CD4-positive, alpha-beta T cell (primary cell): ENCODE data around the gene GPS2. TPM values are rescaled to one million over a fixed set of nuclear protein-coding genes. Genes with fewer than 3 reads are reported as not detected.

Experiments
- ATAC-seq: fragments of 200-7000 bp; cut with Tn5 transposase; one replicate; pipeline ENCODE4 v1.10.0; 2022; ENCODE audit warnings: mild to moderate bottlenecking; ENCODE audit not compliant: poor library complexity
- CTCF ChIA-PET: fragments of 350-600 bp; sonication (Branson Sonifier 250); formaldehyde crosslinking; loops from one replicate; lab custom pipeline; 2021; ENCODE audit warnings: antibody characterized with exemption, inconsistent platforms; lab: Charles Lee
- POLR2A ChIA-PET: fragments of 350-600 bp; sonication (Branson Sonifier 250); formaldehyde crosslinking; loops from one replicate; lab custom pipeline; 2021; ENCODE audit warnings: antibody characterized with exemption, inconsistent platforms; lab: Charles Lee
- DNase-seq, 14 experiments: peaks; one replicate each; pipeline ENCODE4 v3.0.0-alpha.2; 2013 to 2020; ENCODE audit warnings: mixed read lengths in 2 of 14
- H3K27ac ChIP-seq, 2 donors: one replicate each; pipeline versions ENCODE4 v1.5.1 to v1.7.0; 2013; ENCODE audit warnings: low read length in 2 of 2, low read depth in 1 of 2, mild to moderate bottlenecking in 1 of 2
- H3K27me3 ChIP-seq, 2 experiments: 1 replicate in 1 of 2; 2 replicates in 1 of 2; pipeline versions ENCODE4 v1.6.1 to v1.7.0; 2013; ENCODE audit warnings: low read length in 2 of 2, control low read depth in 1 of 2, mild to moderate bottlenecking in 1 of 2, moderate library complexity in 1 of 2; ENCODE audit not compliant: insufficient read depth in 2 of 2, control insufficient read depth in 1 of 2
- H3K36me3 ChIP-seq: one replicate; pipeline ENCODE4 v1.6.1; 2013; ENCODE audit warnings: low read length, control low read depth; ENCODE audit not compliant: insufficient read depth
- H3K4me1 ChIP-seq: one replicate; pipeline ENCODE4 v1.6.1; 2013; ENCODE audit warnings: low read length, control low read depth; ENCODE audit not compliant: insufficient read depth
- H3K4me3 ChIP-seq: one replicate; pipeline ENCODE4 v1.5.1; 2013; ENCODE audit warnings: mild to moderate bottlenecking, low read length, moderate library complexity
- H3K9me3 ChIP-seq, 2 experiments: 1 replicate in 1 of 2; 2 replicates in 1 of 2; pipeline versions ENCODE4 v1.6.1 to v1.7.0; 2013; ENCODE audit warnings: low read length in 2 of 2, mild to moderate bottlenecking in 2 of 2, control low read depth in 1 of 2, moderate library complexity in 1 of 2; ENCODE audit not compliant: control insufficient read depth in 1 of 2, insufficient read depth in 1 of 2
- H3K27ac Mint-ChIP-seq: one replicate; pipeline ENCODE4 v1.8.0; 2020; ENCODE audit warnings: mixed read lengths
- H3K27me3 Mint-ChIP-seq: one replicate; pipeline ENCODE4 v1.8.0; 2021; ENCODE audit warnings: mixed read lengths
- H3K36me3 Mint-ChIP-seq: one replicate; pipeline ENCODE4 v1.8.0; 2021; ENCODE audit warnings: low read depth, mixed read lengths
- H3K4me1 Mint-ChIP-seq: one replicate; pipeline ENCODE4 v1.8.0; 2021; ENCODE audit warnings: low read depth, mixed read lengths
- H3K4me3 Mint-ChIP-seq: one replicate; pipeline ENCODE4 v1.8.0; 2020; ENCODE audit warnings: mild to moderate bottlenecking, mixed read lengths
- H3K9me3 Mint-ChIP-seq: one replicate; pipeline ENCODE4 v1.8.0; 2020; ENCODE audit warnings: mixed read lengths
- CTCF ChIP-seq: fragments of 200-600 bp; IDR thresholded peaks from one replicate; pipeline ENCODE4 v1.8.0; 2022; ENCODE audit warnings: antibody characterized with exemption, mild to moderate bottlenecking
- intact Hi-C, 2 experiments: fragments of 100-400 bp; cut with DNase I in 1 of 2; cut with micrococcal nuclease in 1 of 2; formaldehyde crosslinking; loops; one replicate each; pipeline versions ENCODE4 v1.15.1 to v1.9.0; 2023 to 2025; cut with DNase I, micrococcal nuclease
- total RNA-seq, 174 experiments: library from RNA in 2 of 174; stranded (reverse) in 2 of 174; gene quantifications; one replicate each; pipeline ENCODE4 v1.2.3 and lab custom pipeline; 2021 to 2026

Gene GPS2
- total RNA-seq, 2 experiments from 2014 or later: 122 to 140 TPM

- H3K4me3 Mint-ChIP-seq: no peak overlapping the region
- peaks cover 81% of the 10 kb centered on the region for H3K36me3 Mint-ChIP-seq
- Histone ChIP-seq H3K27me3 (no peaks in the 10 kb centered on the region), H3K4me3 (no peak overlapping the region), H3K4me1 (peaks cover 45% of the 10 kb centered on the region), H3K9me3 (no peaks in the 10 kb centered on the region), H3K36me3 (peaks cover 84% of the 10 kb centered on the region), H3K27ac (no peak overlapping the region)
- CTCF ChIA-PET: no interaction called here
- H3K4me1 Mint-ChIP-seq: peaks cover 29% of the 10 kb centered on the region
- H3K27me3 Mint-ChIP-seq: no peaks in the 10 kb centered on the region
- ATAC-seq (no peak), DNase-seq (no peak)
- peak overlapping the region; percentile 36 for H3K27ac Mint-ChIP-seq
- intact Hi-C loops: loop anchor here (1.0 to 2.0 kb wide), 2 partner anchors 22 to 67 kb away; no protein-coding TSS in a partner anchor
- TF ChIP-seq CTCF: no peak
- POLR2A ChIA-PET: interaction anchor here (1.1 to 5.6 kb wide), 3 partner anchors 10 to 18 kb away, joined by 3 to 96 read pairs (median 21); partner anchors contain the start of genes ACAP1 and NEURL4
- no peaks in the 10 kb centered on the region for H3K9me3 Mint-ChIP-seq
These were observed 31.8 kb upstream of the GPS2 start for GRCh38 chr17:7346761-7347614.

DNA sequence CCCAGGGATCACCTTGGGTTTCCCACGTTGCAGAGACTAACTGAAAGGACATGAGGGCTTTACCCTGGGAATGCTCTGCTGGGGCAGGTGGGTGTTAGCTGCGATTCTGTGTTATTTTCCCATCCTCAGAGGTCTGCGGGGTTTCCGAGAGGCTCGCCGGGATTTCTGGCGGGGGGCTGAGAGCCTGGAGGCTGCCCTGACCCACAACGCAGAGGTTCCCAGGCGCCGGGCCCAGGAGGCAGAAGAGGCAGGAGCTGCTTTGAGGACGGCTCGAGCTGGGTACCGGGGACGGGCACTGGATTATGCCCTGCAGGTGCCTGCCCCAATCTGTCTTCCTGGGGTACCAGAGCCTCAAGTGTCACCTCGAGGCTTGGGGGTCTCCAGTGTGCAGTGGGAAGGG lies 28.1 kb upstream of the GPS2 start:
- ChIA-PET CTCF (interaction anchor here (1.2 kb wide), 1 partner anchor 94 kb away, joined by 3 read pairs; no protein-coding TSS in a partner anchor), POLR2A (interaction anchor here (4.3 kb wide), 1 partner anchor 14 kb away, joined by 21 read pairs; the partner anchor contains the start of gene NEURL4)
- H3K27me3 Mint-ChIP-seq: no peaks in the 10 kb centered on the region
- no peak overlapping the region for H3K4me3 ChIP-seq
- peak overlapping the region in 1 of 2 donors; percentile 10 for H3K27ac ChIP-seq
- peaks cover 98% of the 10 kb centered on the region for H3K36me3 ChIP-seq
- no peaks in the 10 kb centered on the region for H3K27me3 ChIP-seq
- intact Hi-C loops: no loop called here
- peaks cover 84% of the 10 kb centered on the region for H3K36me3 Mint-ChIP-seq
- no peak for ATAC-seq
- no peaks in the 10 kb centered on the region for H3K9me3 ChIP-seq
- TF ChIP-seq CTCF: no peak
- H3K4me3 Mint-ChIP-seq: no peak overlapping the region
- H3K9me3 Mint-ChIP-seq: no peaks in the 10 kb centered on the region
- peaks cover 17% of the 10 kb centered on the region for H3K4me1 Mint-ChIP-seq
- DNase-seq: no peak
- no peak overlapping the region for H3K27ac Mint-ChIP-seq
- H3K4me1 ChIP-seq: peaks cover 50% of the 10 kb centered on the region

- Histone ChIP-seq H3K4me1 (peaks cover 63% of the 10 kb centered on the region), H3K27ac (no peak overlapping the region), H3K9me3 (no peaks in the 10 kb centered on the region), H3K4me3 (no peak overlapping the region), H3K27me3 (no peaks in the 10 kb centered on the region), H3K36me3 (peaks cover 89% of the 10 kb centered on the region)
- ATAC-seq (no peak), DNase-seq (no peak)
- H3K27me3 Mint-ChIP-seq: no peaks in the 10 kb centered on the region
- peaks cover 30% of the 10 kb centered on the region for H3K4me1 Mint-ChIP-seq
- intact Hi-C loops: no loop called here
- peaks cover 81% of the 10 kb centered on the region for H3K36me3 Mint-ChIP-seq
- CTCF ChIA-PET: interaction anchor here (0.9 kb wide), 1 partner anchor 14 kb away, joined by 3 read pairs; no protein-coding TSS in a partner anchor
- no peak overlapping the region for H3K4me3 Mint-ChIP-seq
- TF ChIP-seq CTCF: no peak
- POLR2A ChIA-PET: interaction anchor here (0.8 to 1.4 kb wide), 3 partner anchors 10 to 46 kb away, joined by 3 to 7 read pairs (median 3); no protein-coding TSS in a partner anchor
- peak overlapping the region; percentile 65 for H3K27ac Mint-ChIP-seq
- no peaks in the 10 kb centered on the region for H3K9me3 Mint-ChIP-seq
These were observed 26.7 kb upstream of the GPS2 start for GRCh38 chr17:7341842-7342241.
